PC-3 (cell line): ENCODE results near the gene C16orf86. TPM values are rescaled to one million over a fixed set of nuclear protein-coding genes. Genes with fewer than 3 reads are reported as not detected.

ENCODE experiments used
- ATAC-seq: fragments of 200-7000 bp; cut with Tn5 transposase; 2 replicates; pipeline ENCODE4 v1.9.1; 2020; ENCODE audit warnings: mild to moderate bottlenecking, moderate library complexity
- BruUV-seq: library from RNA; stranded (reverse); fragments of 400-500 nt; replicated peaks from 2 replicates; lab custom pipeline; 2021; lab: Mats Ljungman, UMichigan
- CTCF ChIA-PET: fragments of 300-600 bp; sonication (Branson Sonifier 250); formaldehyde crosslinking; loops from one replicate; lab custom pipeline; 2022; ENCODE audit warnings: antibody characterized with exemption; lab: Charles Lee
- POLR2A ChIA-PET: fragments of 300-600 bp; sonication (Branson Sonifier 250); formaldehyde crosslinking; loops from one replicate; lab custom pipeline; 2022; ENCODE audit warnings: antibody characterized with exemption; ENCODE audit not compliant: unreplicated experiment; lab: Charles Lee
- DNase-seq: peaks from one replicate; pipeline ENCODE4 v3.0.0-alpha.2; 2015
- H2AFZ ChIP-seq: fragments of 300-600 bp; sonication (generic); 2 replicates; pipeline ENCODE4 v1.6.0; 2016; ENCODE audit warnings: antibody characterized with exemption, low read length
- H3F3A ChIP-seq: fragments of 300-600 bp; sonication (generic); one replicate; pipeline ENCODE4 v1.6.0; 2017; ENCODE audit warnings: antibody characterized with exemption, low read length, control low read depth, mild to moderate bottlenecking; ENCODE audit not compliant: unreplicated experiment
- H3K27ac ChIP-seq: fragments of 300-600 bp; sonication (generic); 2 replicates; pipeline ENCODE4 v1.5.1; 2016; ENCODE audit warnings: mild to moderate bottlenecking, low read length
- H3K27me3 ChIP-seq: fragments of 300-600 bp; sonication (generic); 2 replicates; pipeline ENCODE4 v1.6.1; 2016; ENCODE audit warnings: low read length, mixed read lengths
- H3K36me3 ChIP-seq: fragments of 300-600 bp; sonication (generic); 2 replicates; pipeline ENCODE4 v1.6.1; 2016; ENCODE audit warnings: low read depth, mixed run types, low read length, mixed read lengths
- H3K4me1 ChIP-seq: fragments of 300-600 bp; sonication (generic); 2 replicates; pipeline ENCODE4 v1.5.1; 2016; ENCODE audit warnings: low read length; ENCODE audit not compliant: insufficient read depth
- H3K4me2 ChIP-seq: fragments of 300-600 bp; sonication (generic); 2 replicates; pipeline ENCODE4 v1.6.0; 2016; ENCODE audit warnings: low read length
- H3K4me3 ChIP-seq: fragments of 300-600 bp; sonication (generic); 2 replicates; pipeline ENCODE4 v1.5.1; 2016; ENCODE audit warnings: mild to moderate bottlenecking, low read length, mixed read lengths
- H3K79me2 ChIP-seq: fragments of 300-600 bp; sonication (generic); 2 replicates; pipeline ENCODE4 v1.6.1; 2017; ENCODE audit warnings: low read length, mixed read lengths
- H3K9ac ChIP-seq: fragments of 300-600 bp; sonication (generic); 2 replicates; pipeline ENCODE4 v1.6.0; 2016; ENCODE audit warnings: mild to moderate bottlenecking, low read length
- H3K9me2 ChIP-seq: fragments of 300-600 bp; sonication (generic); replicated peaks from 2 replicates; pipeline ENCODE4 v1.6.1; 2016; ENCODE audit warnings: mixed run types, low read length, mixed read lengths
- H3K9me3 ChIP-seq: fragments of 300-600 bp; sonication (generic); 2 replicates; pipeline ENCODE4 v1.6.1; 2016; ENCODE audit warnings: low read length, mixed read lengths
- H4K20me1 ChIP-seq: fragments of 300-600 bp; sonication (generic); 2 replicates; pipeline ENCODE4 v1.6.1; 2016; ENCODE audit warnings: low read length, mixed read lengths
- CTCF ChIP-seq: fragments of 300-600 bp; sonication (generic); conservative IDR thresholded peaks from 2 replicates; pipeline ENCODE4 v1.5.1; 2017; ENCODE audit warnings: antibody characterized with exemption, low read depth, mild to moderate bottlenecking, low read length
- EZH2 ChIP-seq: fragments of 300-600 bp; sonication (generic); IDR thresholded peaks from one replicate; pipeline ENCODE4 v1.6.1; 2017; ENCODE audit warnings: antibody characterized with exemption, mild to moderate bottlenecking, low read length; ENCODE audit not compliant: unreplicated experiment
- EZH2phosphoT487 ChIP-seq: fragments of 300-600 bp; sonication (generic); IDR thresholded peaks from 2 replicates; pipeline ENCODE4 v1.6.1; 2018; ENCODE audit warnings: mild to moderate bottlenecking, antibody characterized with exemption, low read length, borderline replicate concordance
- intact Hi-C: fragments of 100-400 bp; cut with micrococcal nuclease; formaldehyde crosslinking; loops from 2 replicates; pipeline ENCODE4 v1.9.0; 2023
- total RNA-seq: library from RNA; depleted of rRNA; stranded (reverse); fragments of >200 nt; gene quantifications from 2 replicates; pipeline ENCODE4 v1.2.3, GENCODE V29; 2014

C16orf86 gene
- total RNA-seq, 1 experiment from 2014 or later: not detected

- Histone ChIP-seq H3K4me3 (no peak overlapping the region), H3F3A (no peaks in the 10 kb centered on the region), H3K36me3 (no peaks in the 10 kb centered on the region), H3K4me1 (peaks cover 5% of the 10 kb centered on the region), H2AFZ (no peak overlapping the region), H3K27ac (no peak overlapping the region), H3K79me2 (no peaks in the 10 kb centered on the region), H3K9me2 (no peaks in the 10 kb centered on the region), H3K9me3 (no peaks in the 10 kb centered on the region), H4K20me1 (no peaks in the 10 kb centered on the region), H3K9ac (no peak overlapping the region), H3K27me3 (no peaks in the 10 kb centered on the region), H3K4me2 (no peak overlapping the region)
- TF ChIP-seq EZH2 (no peak), EZH2phosphoT487 (no peak), CTCF (peak; percentile 87)
- intact Hi-C loops: no loop called here
- DNase-seq: peak; percentile 59
- no TSS peak for BruUV-seq
- ATAC-seq: peak; percentile 53
- ChIA-PET POLR2A (interaction anchor here (0.7 kb wide), 1 partner anchor 45 kb away, joined by 3 read pairs; no protein-coding TSS in a partner anchor), CTCF (interaction anchor here (0.6 to 1.5 kb wide), 5 partner anchors 46 to 350 kb away, joined by 3 to 10 read pairs (median 5); partner anchors contain the start of genes RANBP10 and TSNAXIP1)
Measured at GRCh38 chr16:67672739-67673662, 6.4 kb downstream of the C16orf86 start.

- Histone ChIP-seq H4K20me1 (no peaks in the 10 kb centered on the region), H3K36me3 (no peaks in the 10 kb centered on the region), H3K4me3 (no peak overlapping the region), H3K9ac (no peak overlapping the region), H3K9me3 (no peaks in the 10 kb centered on the region), H3K4me2 (no peak overlapping the region), H3F3A (no peaks in the 10 kb centered on the region), H2AFZ (no peak overlapping the region), H3K27me3 (no peaks in the 10 kb centered on the region), H3K79me2 (no peaks in the 10 kb centered on the region), H3K4me1 (peaks cover 5% of the 10 kb centered on the region), H3K9me2 (no peaks in the 10 kb centered on the region), H3K27ac (no peak overlapping the region)
- no peak for ATAC-seq
- ChIA-PET CTCF (interaction anchor here (0.5 to 1.5 kb wide), 2 partner anchors 153 to 176 kb away, joined by 5 to 7 read pairs; no protein-coding TSS in a partner anchor), POLR2A (no interaction called here)
- no TSS peak for BruUV-seq
- no peak for DNase-seq
- intact Hi-C loops: no loop called here
- TF ChIP-seq EZH2phosphoT487: no peak
- TF ChIP-seq EZH2: no peak
- TF ChIP-seq CTCF: no peak
Measured at GRCh38 chr16:67673712-67674580, 7.3 kb downstream of the C16orf86 start.
